Fibroblast of skin of abdomen (primary cell): ENCODE results near the gene ASNSD1.
"Not testable (repeated sequence)": the region's sequence is repeated elsewhere in the genome, so short reads cannot be mapped to it uniquely, and the experiment has no call there.

Source experiments
- DNase-seq: peaks from one replicate; pipeline ENCODE4 v3.0.0-alpha.2; 2013

ASNSD1 gene

DNA sequence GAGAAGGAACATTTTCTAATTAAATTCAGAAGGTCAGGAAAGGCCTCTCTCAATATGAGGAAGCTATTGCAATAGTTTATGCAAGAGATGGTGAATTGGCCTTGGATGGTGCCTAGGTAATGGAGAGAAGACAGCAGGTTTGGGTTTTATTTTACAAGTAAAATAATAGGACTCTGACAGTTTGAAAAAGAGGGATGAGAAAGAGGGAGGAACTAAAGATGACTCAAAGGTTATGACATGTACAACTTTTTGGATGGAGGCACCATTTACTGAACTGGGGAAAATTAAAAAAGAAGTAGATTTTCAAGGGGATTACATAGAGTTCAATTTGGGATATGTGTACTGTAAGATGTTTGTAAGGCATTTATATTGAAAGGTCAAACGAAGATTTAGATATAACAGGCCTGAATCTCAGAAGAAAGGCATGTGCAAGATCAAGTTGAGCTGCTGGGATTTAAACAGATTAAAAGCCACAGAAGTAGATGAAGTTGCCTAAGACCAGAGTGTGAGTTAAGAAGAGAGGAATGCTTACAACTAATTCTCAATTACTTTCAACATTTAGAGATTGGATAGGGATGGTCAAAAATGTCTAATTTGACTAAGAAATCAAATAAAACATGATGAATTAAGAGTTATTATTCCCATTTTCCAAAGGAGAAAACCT is 12.3 kb upstream of the ASNSD1 start:
- DNase-seq = peak; percentile 45

DNA sequence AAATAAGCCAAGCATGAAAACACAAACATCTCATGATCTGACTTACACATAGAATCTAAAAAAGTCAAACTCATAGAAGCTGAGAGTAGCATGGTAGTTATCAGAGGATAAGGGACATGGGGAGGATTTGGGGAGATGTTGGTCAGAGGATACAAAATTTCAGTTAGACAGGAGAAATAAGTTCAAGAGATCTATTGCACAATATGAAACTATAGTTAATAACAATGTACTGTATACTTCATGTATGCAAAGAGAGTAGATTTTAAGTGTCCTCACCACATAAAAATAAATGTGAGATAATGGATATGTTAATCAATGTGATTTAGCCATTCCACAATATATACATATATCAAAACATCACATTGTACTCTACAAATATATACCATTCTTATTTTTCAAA is 10.0 kb upstream of the ASNSD1 start:
- no peak for DNase-seq

DNA sequence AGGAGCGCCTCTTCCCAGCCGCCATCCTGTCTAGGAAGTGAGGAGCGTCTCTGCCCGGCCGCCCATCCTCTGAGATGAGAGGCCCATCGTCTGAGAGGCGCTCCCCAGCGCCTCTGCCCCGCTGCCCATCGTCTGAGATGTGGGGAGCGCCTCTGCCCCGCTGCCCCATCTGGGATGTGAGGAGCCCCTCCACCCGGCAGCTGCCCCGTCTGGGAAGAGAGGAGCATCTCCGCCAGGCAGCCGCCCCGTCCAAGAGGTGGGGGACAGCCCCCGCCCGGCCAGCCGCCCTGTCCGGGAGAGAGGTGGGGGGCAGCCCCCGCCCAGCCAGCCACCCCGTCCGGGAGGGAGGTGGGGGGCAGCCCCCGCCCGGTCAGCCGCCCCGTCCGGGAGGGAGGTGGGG is 7.8 kb upstream of the ASNSD1 start:
- not testable (repeated sequence) for DNase-seq

DNA sequence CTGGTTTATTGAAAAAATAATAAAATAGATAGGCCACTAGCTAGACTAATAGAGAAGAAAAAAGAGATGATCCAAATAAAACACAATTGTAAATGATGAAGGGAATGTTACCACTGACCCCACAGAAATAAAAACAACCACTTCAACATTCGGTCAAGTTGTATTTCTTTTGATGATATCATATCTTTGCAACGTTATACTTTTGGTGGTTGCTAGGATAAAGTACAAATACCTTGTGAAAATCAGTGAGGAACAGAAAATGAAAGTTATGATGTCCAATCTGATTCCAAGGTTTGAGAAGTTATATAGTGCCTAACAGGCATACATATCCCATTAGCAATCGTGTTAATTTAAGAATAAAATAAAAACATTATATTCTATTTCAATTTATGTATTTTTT is 6.6 kb upstream of the ASNSD1 start:
- no peak for DNase-seq

DNA sequence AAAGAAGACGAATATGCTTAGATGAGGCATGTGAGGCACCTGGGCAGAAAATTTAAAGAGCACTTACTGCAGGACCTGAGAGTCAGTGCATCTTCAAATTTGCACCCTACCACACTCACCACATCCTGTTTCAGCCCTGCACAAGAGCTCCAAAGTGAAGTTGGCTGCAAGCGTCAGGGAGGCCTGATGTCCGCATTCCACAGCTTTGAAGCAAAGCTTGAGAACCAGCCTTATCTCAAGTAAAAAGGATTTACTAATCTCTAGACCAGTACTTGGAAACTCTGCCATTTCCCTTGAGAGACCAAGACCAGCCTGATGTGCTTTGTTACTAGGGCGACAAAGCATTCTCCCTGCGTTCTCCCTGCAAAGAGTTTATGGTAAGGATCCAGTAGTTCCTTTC is 3.4 kb upstream of the ASNSD1 start:
- peak; percentile 51 for DNase-seq

DNA sequence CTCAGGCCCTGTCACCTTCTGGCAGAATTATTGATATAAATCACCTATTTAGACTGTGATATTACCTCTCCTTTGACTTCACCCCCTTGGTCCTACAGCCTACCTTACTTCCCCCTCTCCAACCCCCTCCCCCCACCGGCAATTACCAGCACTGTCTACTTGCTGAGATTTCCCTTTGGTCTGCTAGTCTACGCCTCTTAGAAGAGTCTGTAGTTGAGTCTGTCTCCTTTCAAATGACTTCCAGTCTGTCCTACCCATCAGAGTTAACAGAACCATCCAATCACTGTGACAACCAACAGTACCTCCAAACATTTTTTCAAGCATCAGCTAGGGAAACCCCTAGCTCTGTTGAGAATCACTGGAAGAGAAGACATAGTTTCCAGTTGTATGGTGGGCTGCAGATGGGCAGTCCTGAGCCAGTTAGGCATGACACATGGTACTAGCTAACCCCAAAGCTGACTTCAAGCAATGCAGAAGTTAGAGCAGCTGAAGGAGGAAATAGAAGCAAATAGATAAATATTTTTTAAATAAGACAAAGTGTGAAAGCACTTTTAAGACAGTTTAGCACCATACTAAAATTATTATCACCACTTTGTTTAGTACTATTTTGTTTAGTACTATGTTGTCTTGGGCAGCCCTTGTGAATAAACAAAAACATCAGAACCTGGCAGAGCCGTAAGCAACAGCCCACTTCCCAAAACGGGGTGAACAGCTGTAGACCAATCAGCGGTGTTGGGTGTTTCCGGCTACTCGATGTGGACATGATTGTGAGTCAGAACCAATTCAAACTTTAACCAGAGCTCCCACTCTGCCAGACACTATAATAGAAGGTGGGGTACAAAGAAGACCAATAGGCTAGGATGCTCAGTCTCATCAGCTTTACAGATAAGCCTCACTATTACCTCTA is 2.7 kb upstream of the ASNSD1 start:
- DNase-seq = no peak

DNA sequence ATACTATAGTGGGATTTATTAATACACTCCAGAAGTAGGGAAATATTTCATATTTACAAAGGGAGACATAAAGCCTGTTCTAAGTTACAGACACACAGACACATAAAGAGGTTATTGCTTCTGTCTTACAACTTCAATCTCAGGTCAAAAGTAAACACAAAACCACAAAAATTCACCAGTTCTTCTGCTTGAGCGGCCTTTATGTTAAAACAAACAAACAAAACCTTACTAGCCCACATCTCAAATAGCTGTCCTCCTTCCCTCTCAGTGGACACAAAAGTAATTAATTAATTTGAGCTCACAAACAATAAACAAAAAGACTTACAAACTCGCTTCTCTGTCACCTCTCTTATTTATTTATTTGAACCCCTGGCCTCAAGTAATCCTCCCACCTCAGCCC is 1.5 kb upstream of the ASNSD1 start:
- DNase-seq = no peak

DNA sequence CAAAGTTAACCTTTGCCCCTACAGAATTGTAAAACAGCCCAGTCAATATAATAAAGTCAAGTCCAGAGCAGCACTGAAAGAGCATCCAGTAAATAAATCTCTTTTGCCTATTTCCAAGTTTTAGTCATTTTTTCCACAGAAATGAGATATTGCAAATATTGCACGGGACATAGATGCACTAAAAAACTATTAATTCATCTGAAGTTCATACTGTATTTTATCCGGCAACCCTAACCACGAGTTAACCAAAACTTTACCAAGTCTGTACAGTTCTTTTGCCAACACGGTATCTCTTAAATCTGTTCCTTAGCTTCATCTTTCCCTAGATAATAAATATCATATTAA is 484 bp upstream of the ASNSD1 start:
- DNase-seq = no peak

DNA sequence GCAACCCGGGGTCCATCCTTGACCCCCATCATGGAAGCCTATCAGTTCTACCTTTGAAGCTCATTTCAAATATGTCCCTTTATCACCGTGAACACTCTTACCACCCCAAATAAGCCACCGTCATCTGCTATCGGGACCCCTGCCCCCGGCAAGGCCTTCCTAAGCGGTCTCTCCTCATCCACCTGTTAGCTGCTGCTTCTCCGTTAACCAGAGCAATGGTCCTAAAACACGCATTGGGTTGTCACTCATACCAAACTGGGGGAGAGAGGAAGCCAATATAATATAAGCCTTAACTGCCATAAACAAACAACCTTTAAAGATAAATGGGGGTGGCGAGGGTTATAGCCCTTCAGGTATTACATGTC is 680 bp downstream of the ASNSD1 start:
- DNase-seq = no peak

DNA sequence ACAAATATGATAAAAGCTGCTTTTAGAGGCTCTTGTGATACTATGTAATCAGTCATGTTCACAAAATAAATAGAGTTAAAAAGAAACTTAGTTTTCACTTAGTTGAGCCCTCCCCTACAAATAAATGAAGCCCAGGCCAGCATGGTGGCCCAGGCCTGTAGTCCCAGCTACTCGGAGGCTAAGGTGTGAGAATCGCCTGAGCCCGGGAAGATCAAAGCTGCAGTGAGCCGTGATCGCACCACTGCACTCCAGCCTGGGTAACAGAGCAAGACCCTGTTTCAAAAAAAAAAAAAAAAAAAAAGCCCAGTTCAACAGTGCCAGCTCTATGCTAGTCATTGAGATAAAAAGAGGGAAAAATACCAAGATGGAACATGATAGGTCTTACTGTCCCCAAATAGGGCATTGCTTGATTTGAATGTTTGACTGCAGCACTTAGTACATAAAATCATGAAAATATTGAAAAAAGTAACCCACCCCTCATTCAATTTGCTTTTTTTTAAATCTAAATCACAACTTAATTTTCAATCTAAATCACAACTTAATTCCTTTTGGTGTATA is 1.5 kb downstream of the ASNSD1 start:
- DNase-seq = no peak

DNA sequence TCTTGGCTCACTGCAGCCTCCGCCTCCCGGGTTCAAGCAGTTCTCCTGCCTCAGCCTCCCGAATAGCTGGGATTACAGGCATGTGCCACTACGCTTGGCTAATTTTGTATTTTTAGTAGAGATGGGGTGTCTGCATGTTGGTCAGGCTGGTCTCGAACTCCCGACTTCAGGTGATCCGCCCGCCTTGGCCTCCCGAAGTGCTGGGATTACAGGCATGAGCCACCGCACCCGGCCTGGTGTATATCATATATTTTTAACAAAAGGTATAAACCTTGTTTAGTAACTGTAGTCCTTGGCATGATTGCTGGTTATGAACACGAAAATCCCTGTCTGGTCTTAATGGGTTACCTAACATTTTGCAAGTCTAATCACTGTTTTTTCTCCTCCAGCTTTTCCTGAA is 2.1 kb downstream of the ASNSD1 start:
- DNase-seq = not testable (repeated sequence)

DNA sequence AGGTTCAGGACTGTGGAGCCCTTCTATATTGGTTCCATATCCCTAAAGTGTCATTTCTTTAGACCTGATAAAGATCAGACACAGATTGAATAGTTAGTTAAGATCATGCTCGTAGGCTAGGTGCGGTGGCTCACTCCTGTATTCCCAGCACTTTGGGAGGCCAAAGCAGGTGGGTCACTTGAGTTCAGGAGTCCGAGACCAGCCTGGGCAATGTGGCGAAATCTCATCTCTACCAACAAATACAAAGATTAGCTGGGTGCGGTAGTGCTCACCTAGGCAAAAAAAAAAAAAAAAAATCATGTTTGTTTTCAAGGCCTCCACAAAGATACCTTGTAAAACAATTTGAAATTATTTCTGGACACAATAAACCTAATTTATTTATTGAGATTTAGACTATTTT is 8.7 kb downstream of the ASNSD1 start:
- DNase-seq = no peak

DNA sequence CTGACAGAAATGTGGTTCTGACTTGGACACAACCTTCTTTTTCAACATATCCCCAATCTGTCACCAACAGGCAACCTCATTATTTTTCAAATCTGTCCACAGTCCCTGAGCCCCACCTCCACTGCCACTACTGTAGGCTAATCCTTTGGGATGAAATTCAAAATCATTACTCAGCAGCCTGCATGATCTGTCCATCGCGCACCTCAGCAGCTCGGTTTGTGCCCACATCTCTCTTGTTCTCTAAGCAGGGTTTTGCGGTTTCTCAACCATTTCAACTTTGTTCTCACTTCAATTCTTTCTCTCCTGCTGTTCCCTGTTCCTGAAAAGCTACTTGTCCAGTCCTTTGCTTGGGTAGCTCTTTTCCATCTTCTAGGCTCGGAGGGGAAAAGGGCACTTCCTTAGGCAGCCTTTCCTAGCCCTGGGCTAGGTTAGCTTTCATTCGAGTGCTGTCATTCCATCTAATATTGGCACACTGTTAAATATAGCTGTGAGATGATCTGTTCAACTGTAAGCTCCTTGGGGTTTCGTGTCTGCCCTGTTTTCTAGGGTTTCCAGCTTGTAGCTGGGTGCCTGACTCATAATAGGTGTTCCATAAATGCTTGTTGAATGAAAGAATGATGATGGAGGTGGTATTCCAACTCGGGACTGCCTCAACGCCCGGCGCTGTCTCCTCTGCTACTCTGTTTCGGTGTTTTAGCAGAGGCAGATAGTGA is 12.6 kb downstream of the ASNSD1 start:
- no peak for DNase-seq

DNA sequence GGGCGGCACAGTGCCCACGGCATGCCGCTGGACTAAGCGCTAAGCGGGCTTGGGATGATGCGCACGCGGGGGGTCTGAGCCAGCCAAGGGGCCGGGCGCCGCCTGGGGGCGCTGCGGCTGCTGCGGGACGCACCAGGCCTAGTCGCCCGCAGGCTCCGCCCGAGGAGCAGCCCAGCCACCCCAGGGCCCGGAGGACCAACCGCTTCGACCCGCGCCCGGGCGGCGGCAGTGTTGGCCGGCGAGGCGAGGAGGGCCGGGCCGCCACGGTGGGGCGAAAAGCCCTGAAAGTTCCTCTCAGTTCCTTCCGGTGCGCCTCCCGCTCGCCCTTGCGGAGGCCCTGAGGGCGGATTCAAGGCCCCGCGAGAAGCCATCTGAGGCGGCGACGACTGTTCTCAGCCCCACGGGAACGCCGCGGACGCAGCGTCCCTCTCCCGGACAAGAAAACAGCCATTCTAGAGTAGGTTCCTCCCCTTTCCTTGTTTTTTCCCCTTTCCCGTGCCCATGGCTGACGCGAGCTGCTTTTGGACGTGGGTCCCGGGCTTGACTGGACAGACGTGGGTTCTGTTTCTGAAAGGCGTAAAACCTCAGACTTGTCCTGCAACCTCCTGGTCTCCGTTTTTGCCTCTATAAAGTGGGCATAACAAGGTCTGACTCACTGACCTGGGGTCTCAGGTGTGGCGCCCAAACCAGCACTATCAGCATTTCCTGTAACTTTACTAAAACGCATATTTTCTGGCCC is 13.3 kb downstream of the ASNSD1 start, which contains the start of gene ANKAR:
ANKAR (plus strand) TSS at position 297 of the 739 bp plus-strand sequence. CDS start 1,821 bp downstream, outside the sequence.
- peak; percentile 91 for DNase-seq

DNA sequence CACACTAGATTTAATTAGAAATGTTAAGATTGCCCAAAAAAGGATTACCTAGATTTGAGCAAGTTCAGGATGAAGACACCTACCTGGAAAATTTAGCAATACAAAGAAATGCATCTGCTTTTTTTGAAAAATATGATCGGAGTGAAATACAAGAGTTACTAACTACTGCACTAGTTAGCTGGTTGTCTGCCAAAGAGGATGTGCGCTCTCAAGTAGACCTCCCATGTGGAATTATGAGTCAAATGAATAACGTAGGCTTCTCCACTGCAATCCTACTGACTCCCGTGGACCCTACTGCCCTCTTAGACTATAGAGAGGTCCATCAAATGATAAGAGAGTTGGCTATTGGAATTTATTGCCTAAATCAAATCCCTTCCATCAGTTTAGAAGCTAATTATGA is 15.2 kb downstream of the ASNSD1 start:
- DNase-seq = peak; percentile 51

DNA sequence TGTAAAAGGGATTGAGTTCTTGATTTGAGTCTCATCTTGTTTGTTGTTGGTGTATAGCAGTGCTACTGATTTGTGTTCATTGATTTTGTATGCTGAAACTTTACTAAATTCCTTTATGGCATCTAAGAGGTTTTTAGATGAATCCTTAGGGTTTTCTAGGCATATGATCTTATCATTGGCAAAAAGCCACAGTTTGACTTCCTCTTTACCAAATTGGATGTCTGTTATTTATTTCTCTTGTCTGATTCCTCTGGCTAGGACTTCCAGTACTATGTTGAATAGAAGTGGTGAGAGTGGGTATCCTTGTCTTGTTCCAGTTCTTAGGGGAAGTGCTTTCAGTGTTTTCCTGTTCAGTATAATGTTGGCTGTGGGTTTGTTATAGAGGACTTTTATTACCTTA is 18.0 kb downstream of the ASNSD1 start:
- DNase-seq = no peak

DNA sequence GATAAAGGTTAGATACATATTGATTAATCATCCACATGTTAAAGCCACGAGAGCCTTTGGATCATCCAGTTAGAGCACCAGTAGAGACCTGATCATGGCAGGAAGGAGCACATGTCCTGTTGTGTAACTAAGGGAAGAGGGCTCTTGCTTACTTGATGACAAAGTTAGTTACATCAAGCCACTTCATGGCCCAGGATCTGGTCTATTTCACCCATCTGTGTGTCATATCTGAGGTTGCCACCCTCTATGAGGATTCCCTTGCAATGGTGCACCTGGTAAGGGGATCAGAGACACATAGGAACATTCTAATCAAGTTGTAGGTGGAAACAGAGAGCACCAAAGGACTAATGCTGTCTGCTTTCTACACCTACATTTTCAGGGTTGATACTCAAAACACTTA is 19.9 kb downstream of the ASNSD1 start:
- no peak for DNase-seq

DNA sequence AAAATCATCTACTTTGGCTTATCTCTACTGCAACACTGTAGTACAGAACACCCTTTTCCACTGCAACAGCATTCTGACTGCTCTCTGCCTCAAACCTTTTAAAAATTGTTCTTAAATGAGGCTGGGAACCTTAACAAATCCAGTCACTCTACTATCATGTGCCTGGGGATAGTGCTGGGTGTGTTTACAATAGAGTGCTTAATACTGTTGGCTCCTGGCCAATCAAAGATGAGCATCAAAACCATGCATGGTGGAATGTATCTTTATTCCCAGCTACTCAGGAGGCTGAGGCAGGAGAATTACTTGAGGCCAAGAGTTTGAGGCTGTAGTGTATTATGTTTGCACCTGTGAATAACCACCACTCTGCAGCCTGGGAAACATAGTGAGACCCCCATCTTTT is 20.6 kb downstream of the ASNSD1 start:
- no peak for DNase-seq

DNA sequence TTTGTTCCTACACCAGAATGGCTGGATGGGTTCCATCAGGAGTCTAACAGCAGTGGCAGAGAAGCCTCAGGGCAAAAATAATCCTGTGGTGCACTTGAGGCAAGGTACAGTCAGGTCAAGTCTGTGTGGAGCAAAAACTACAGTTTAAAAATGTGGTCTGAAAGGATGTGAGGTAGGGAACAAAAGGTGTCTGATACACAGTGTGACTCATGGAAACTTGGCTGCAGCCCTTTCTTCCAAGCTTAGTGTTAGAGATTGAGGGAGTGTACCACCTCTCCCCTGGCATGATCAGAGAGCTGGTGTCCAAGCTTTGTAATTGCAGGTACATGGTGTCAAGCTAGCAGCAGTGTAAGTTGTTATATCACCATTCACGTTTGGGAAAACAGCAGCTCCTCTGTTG is 22.1 kb downstream of the ASNSD1 start:
- no peak for DNase-seq

DNA sequence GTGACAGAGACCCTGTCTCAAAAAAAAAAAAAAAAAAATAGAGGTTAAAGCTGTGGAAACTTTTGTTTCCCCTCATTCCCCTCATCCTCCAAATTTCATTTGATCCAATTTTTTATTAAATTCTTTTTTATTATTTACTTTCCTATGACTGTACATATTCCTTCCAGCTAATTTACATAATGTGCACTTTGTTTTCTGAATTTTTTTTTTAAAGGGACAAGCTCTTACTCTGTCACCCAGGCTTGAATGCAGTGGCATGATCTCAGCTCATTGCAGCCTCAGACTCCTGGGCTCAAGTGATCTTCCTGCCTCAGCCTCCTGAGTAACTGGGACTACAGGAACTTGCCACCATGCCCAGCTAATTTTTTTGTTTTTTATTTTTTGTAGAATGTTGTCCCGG is 23.6 kb downstream of the ASNSD1 start:
- no peak for DNase-seq

DNA sequence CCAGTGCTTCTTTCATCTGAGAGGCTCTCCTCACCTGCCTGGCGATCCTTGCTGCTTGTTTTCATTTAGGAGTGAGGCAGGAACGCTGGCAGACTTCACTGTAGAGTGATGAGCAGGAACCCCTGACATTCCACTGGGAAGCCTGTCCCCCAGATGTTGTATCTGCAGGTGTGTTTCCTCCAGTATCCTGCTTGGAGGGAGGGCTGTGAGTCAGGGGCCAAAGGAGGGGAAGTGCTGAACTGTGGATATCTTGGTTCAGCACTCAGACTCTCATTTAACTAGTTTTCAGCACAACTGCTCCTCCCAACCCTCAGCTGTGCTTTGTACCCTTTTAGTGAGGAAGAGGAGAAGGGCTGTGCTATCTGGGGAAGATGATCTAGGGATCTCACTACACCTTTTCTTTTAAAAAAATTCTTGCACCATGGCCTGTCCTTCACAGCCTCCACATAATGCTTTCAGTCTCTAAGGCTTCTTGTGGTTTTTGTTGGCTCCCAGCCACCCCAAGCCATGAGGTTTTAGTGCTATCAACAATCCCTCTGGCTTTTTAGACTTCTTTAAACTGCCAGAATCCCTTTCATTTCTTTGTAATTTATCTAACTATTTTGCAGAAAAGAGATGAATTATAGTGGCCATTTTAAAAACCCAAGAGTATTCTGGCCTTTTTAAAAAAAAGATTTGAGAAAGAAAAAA is 24.4 kb downstream of the ASNSD1 start:
- peak; percentile 73 for DNase-seq

DNA sequence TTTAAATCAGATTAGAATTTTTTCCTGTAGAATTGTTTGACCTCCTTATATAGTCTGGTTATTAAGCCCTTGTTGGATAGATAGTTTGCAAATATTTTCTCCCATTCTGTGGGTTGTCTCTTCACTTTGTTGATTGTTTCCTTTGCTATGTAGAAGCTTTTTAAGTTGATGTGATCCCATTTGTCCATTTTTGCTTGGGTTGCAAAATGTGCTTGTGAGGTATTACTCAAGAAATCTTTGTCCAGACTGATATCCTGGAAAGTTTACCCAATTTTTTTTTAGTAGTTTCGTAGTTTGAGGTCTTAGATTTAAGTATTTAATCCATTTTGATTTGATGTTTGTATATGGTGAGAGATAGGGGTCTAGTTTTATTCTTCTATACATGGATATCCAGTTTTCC is 26.5 kb downstream of the ASNSD1 start:
- not testable (repeated sequence) for DNase-seq
